Mesenchymal stem cell (in vitro differentiated cells and primary cell): ENCODE data around the gene TRDN.
"Not testable (repeated sequence)": the region's sequence is repeated elsewhere in the genome, so short reads cannot be mapped to it uniquely, and the experiment has no call there.

Experiments used
- DNase-seq: peaks from one replicate; pipeline ENCODE4 v3.0.0-alpha.2; 2013
- H2AFZ ChIP-seq: one replicate; pipeline ENCODE4 v1.6.1; 2013; ENCODE audit warnings: low read depth, mild to moderate bottlenecking, control low read depth, inconsistent platforms, low read length, moderate library complexity
- H2AK5ac ChIP-seq: 2 replicates; pipeline ENCODE4 v1.6.1; 2013; ENCODE audit warnings: low read length, moderate library complexity, mild to moderate bottlenecking, inconsistent platforms; ENCODE audit not compliant: severe bottlenecking
- H2BK120ac ChIP-seq: one replicate; pipeline ENCODE4 v1.6.1; 2013; ENCODE audit warnings: low read depth, mild to moderate bottlenecking, inconsistent platforms, low read length, moderate library complexity
- H2BK12ac ChIP-seq, 2 experiments: one replicate each; pipeline ENCODE4 v1.6.1; 2013; ENCODE audit warnings: inconsistent platforms in 2 of 2, low read length in 2 of 2, mild to moderate bottlenecking in 2 of 2, moderate library complexity in 2 of 2, control low read depth in 1 of 2
- H2BK15ac ChIP-seq: one replicate; pipeline ENCODE4 v1.6.1; 2013; ENCODE audit warnings: mild to moderate bottlenecking, low read depth, inconsistent platforms; ENCODE audit not compliant: poor library complexity, severe bottlenecking
- H2BK5ac ChIP-seq: 2 replicates; pipeline ENCODE4 v1.6.1; 2013; ENCODE audit warnings: low read depth, mild to moderate bottlenecking, low read length, control low read depth, inconsistent platforms; ENCODE audit not compliant: poor library complexity, severe bottlenecking
- H3K14ac ChIP-seq, 2 experiments: one replicate each; pipeline ENCODE4 v1.6.1; 2013; ENCODE audit warnings: inconsistent platforms in 2 of 2, low read length in 2 of 2, control low read depth in 1 of 2, mild to moderate bottlenecking in 1 of 2, moderate library complexity in 1 of 2
- H3K18ac ChIP-seq, 2 experiments: one replicate each; pipeline ENCODE4 v1.6.1; 2013; ENCODE audit warnings: inconsistent platforms in 2 of 2, low read length in 2 of 2, control low read depth in 1 of 2, low read depth in 1 of 2, mild to moderate bottlenecking in 1 of 2
- H3K23ac ChIP-seq, 2 experiments: one replicate each; pipeline ENCODE4 v1.6.1; 2013; ENCODE audit warnings: inconsistent platforms in 2 of 2, low read length in 2 of 2, mild to moderate bottlenecking in 2 of 2, moderate library complexity in 2 of 2, control low read depth in 1 of 2
- H3K27ac ChIP-seq: 2 replicates; pipeline ENCODE4 v1.5.1; 2013; ENCODE audit warnings: mild to moderate bottlenecking, moderate library complexity, low read length, control low read depth, inconsistent platforms; ENCODE audit not compliant: poor library complexity, severe bottlenecking
- H3K27me3 ChIP-seq, 2 experiments: 2 replicates each; pipeline versions ENCODE4 v1.6.1 to v1.7.0; 2013; ENCODE audit warnings: low read length in 2 of 2, mild to moderate bottlenecking in 2 of 2, moderate library complexity in 2 of 2, control low read depth in 1 of 2, inconsistent platforms in 1 of 2; ENCODE audit not compliant: control insufficient read depth in 1 of 2, insufficient read depth in 1 of 2
- H3K36me3 ChIP-seq, 2 experiments: 2 replicates each; pipeline versions ENCODE4 v1.6.1 to v1.7.0; 2013; ENCODE audit warnings: low read length in 2 of 2, control low read depth in 1 of 2, inconsistent platforms in 1 of 2, low read depth in 1 of 2, mild to moderate bottlenecking in 1 of 2; ENCODE audit not compliant: insufficient read depth in 2 of 2, control insufficient read depth in 1 of 2
- H3K4ac ChIP-seq, 2 experiments: one replicate each; pipeline ENCODE4 v1.6.1; 2013; ENCODE audit warnings: inconsistent platforms in 2 of 2, low read length in 2 of 2, mild to moderate bottlenecking in 2 of 2, moderate library complexity in 2 of 2, control low read depth in 1 of 2, low read depth in 1 of 2
- H3K4me1 ChIP-seq: 2 replicates; pipeline ENCODE4 v1.6.1; 2013; ENCODE audit warnings: low read depth, low read length, control low read depth; ENCODE audit not compliant: control insufficient read depth, insufficient read depth
- H3K4me2 ChIP-seq: 2 replicates; pipeline ENCODE4 v1.6.1; 2013; ENCODE audit warnings: low read length, mild to moderate bottlenecking, inconsistent platforms; ENCODE audit not compliant: poor library complexity, severe bottlenecking
- H3K4me3 ChIP-seq, 2 experiments: 2 replicates each; pipeline versions ENCODE4 v1.5.1 to v1.7.0; 2013; ENCODE audit warnings: low read length in 2 of 2, mild to moderate bottlenecking in 2 of 2, control low read depth in 1 of 2, low read depth in 1 of 2; ENCODE audit not compliant: insufficient read depth in 1 of 2
- H3K79me1 ChIP-seq: replicated peaks from 2 replicates; pipeline ENCODE4 v1.6.1; 2013; ENCODE audit warnings: mild to moderate bottlenecking, control low read depth, low read length, inconsistent platforms; ENCODE audit not compliant: poor library complexity, severe bottlenecking
- H3K9ac ChIP-seq: 2 replicates; pipeline ENCODE4 v1.7.0; 2013; ENCODE audit warnings: mild to moderate bottlenecking, low read length, moderate library complexity
- H3K9me3 ChIP-seq: 2 replicates; pipeline ENCODE4 v1.7.0; 2013; ENCODE audit warnings: mild to moderate bottlenecking, low read length; ENCODE audit not compliant: control insufficient read depth
- H4K8ac ChIP-seq: one replicate; pipeline ENCODE4 v1.6.1; 2013; ENCODE audit warnings: inconsistent platforms, mild to moderate bottlenecking, low read length, moderate library complexity
- H4K91ac ChIP-seq: one replicate; pipeline ENCODE4 v1.6.1; 2013; ENCODE audit warnings: mild to moderate bottlenecking, low read length, inconsistent platforms
- WGBS: methylation state at CpG from one replicate; pipeline ENCODE4 v1.1.7; 2013; ENCODE audit warnings: mixed read lengths; 5-methylcytosine and 5-hydroxymethylcytosine counted together

TRDN gene

GRCh38 chr6:123562264-123562663, 74.5 kb downstream of the TRDN start:
- no peak overlapping the region for H3K4me3 ChIP-seq
- H4K91ac ChIP-seq = no peak overlapping the region
- WGBS = 100% methylated on average over 1 of the region's 1 CpG
- H2BK120ac ChIP-seq = no peak overlapping the region
- no peak overlapping the region for H2BK5ac ChIP-seq
- H3K79me1 ChIP-seq = no peaks in the 10 kb centered on the region
- no peaks in the 10 kb centered on the region for H3K36me3 ChIP-seq
- no peak overlapping the region for H3K14ac ChIP-seq
- no peak overlapping the region for H3K9ac ChIP-seq
- no peak overlapping the region for H2AFZ ChIP-seq
- no peak overlapping the region for H3K4ac ChIP-seq
- no peak overlapping the region for H2BK12ac ChIP-seq
- H3K9me3 ChIP-seq = no peaks in the 10 kb centered on the region
- H2BK15ac ChIP-seq = no peak overlapping the region
- no peak overlapping the region for H3K4me2 ChIP-seq
- no peaks in the 10 kb centered on the region for H3K27me3 ChIP-seq
- DNase-seq = no peak
- no peak overlapping the region for H2AK5ac ChIP-seq
- H3K27ac ChIP-seq = no peak overlapping the region
- H4K8ac ChIP-seq = no peak overlapping the region
- H3K4me1 ChIP-seq = no peaks in the 10 kb centered on the region
- no peak overlapping the region for H3K23ac ChIP-seq
- H3K18ac ChIP-seq = no peak overlapping the region

- H3K4me2 ChIP-seq, H3K36me3 ChIP-seq, H3K4me1 ChIP-seq, H2BK12ac ChIP-seq, H3K18ac ChIP-seq, H4K8ac ChIP-seq, H2BK120ac ChIP-seq, H3K14ac ChIP-seq, H3K79me1 ChIP-seq, H3K23ac ChIP-seq, H3K4me3 ChIP-seq, H2BK15ac ChIP-seq, H3K27ac ChIP-seq, H2AK5ac ChIP-seq, H3K4ac ChIP-seq, H2BK5ac ChIP-seq, DNase-seq, H2AFZ ChIP-seq, H3K9ac ChIP-seq, H4K91ac ChIP-seq, H3K9me3 ChIP-seq, H3K27me3 ChIP-seq: not testable (repeated sequence)
- 93% methylated on average over 5 of the region's 5 CpGs for WGBS
Observed at GRCh38 chr6:123559816-123560215, 76.9 kb downstream of the TRDN start.

GRCh38 chr6:123557474-123557873, 79.3 kb downstream of the TRDN start:
- H3K18ac ChIP-seq, H3K27me3 ChIP-seq, H3K79me1 ChIP-seq, H3K4me1 ChIP-seq, H3K27ac ChIP-seq, H2BK120ac ChIP-seq, H4K91ac ChIP-seq, H3K4me2 ChIP-seq, H3K36me3 ChIP-seq, H3K9me3 ChIP-seq, H3K9ac ChIP-seq, H2BK15ac ChIP-seq, H2AFZ ChIP-seq, H3K4ac ChIP-seq, H3K4me3 ChIP-seq, DNase-seq, H3K23ac ChIP-seq, H2BK12ac ChIP-seq, H3K14ac ChIP-seq, H2AK5ac ChIP-seq, H4K8ac ChIP-seq, H2BK5ac ChIP-seq: not testable (repeated sequence)
- 96% methylated on average over 12 of the region's 12 CpGs for WGBS

GRCh38 chr6:123551939-123552707, 84.6 kb downstream of the TRDN start:
- no peaks in the 10 kb centered on the region for H3K4me1 ChIP-seq
- H3K14ac ChIP-seq = no peak overlapping the region
- no peak overlapping the region for H2BK120ac ChIP-seq
- H4K8ac ChIP-seq = no peak overlapping the region
- no peak overlapping the region for H3K4me3 ChIP-seq
- H3K9me3 ChIP-seq = no peaks in the 10 kb centered on the region
- DNase-seq = no peak
- H3K27ac ChIP-seq = no peak overlapping the region
- H2BK15ac ChIP-seq = no peak overlapping the region
- H3K23ac ChIP-seq = no peak overlapping the region
- H3K36me3 ChIP-seq = no peaks in the 10 kb centered on the region
- no peak overlapping the region for H2AK5ac ChIP-seq
- no peak overlapping the region for H2BK5ac ChIP-seq
- H2BK12ac ChIP-seq = no peak overlapping the region
- no peak overlapping the region for H3K9ac ChIP-seq
- H3K4me2 ChIP-seq = no peak overlapping the region
- H3K18ac ChIP-seq = no peak overlapping the region
- no peak overlapping the region for H4K91ac ChIP-seq
- H3K4ac ChIP-seq = no peak overlapping the region
- WGBS = 87% methylated on average over 2 of the region's 4 CpGs
- H3K79me1 ChIP-seq = no peaks in the 10 kb centered on the region
- no peaks in the 10 kb centered on the region for H3K27me3 ChIP-seq
- no peak overlapping the region for H2AFZ ChIP-seq
